ENCODE measurements around the gene NEURL3. TPM values are rescaled to one million over a fixed set of nuclear protein-coding genes. Genes with fewer than 3 reads are reported as not detected.

Gene NEURL3
- total RNA-seq, 4 donors from 2014 or later, result 0.40 TPM; not detected in 3

- intact Hi-C loops (cut with DNase I), result no loop called here
- H3K9me3 ChIP-seq, result no peaks in the 10 kb centered on the region
- no peaks in the 10 kb centered on the region for H3K27me3 ChIP-seq
- H3K27ac ChIP-seq, result no peak overlapping the region
- WGBS, 2 donors, result 91% methylated on average over 5 of the region's 5 CpGs
- H3K36me3 ChIP-seq, result peaks cover 7 to 9% of the 10 kb centered on the region in 2 donors
- H3K4me3 ChIP-seq (replicated peaks in 1 of 3), result no peak overlapping the region
- TF ChIP-seq CTCF (IDR thresholded peaks at IDR 0.05), result no peak
- TF ChIP-seq POLR2A (IDR thresholded peaks at IDR 0.05), result no peak
- no peak for DNase-seq
- no peaks in the 10 kb centered on the region for H3K4me1 ChIP-seq
Observed at GRCh38 chr2:96546321-96546720, 41.2 kb upstream of the NEURL3 start.

GRCh38 chr2:96542357-96542977 lies 37.3 kb upstream of the NEURL3 start:
- TF ChIP-seq POLR2A (IDR thresholded peaks at IDR 0.05) (no peak), CTCF (IDR thresholded peaks at IDR 0.05) (no peak)
- Histone ChIP-seq H3K36me3 (no peaks in the 10 kb centered on the region), H3K4me3 (replicated peaks in 1 of 3) (no peak overlapping the region), H3K9me3 (no peaks in the 10 kb centered on the region), H3K27ac (no peak overlapping the region), H3K27me3 (no peaks in the 10 kb centered on the region), H3K4me1 (peaks cover 13 to 24% of the 10 kb centered on the region in 2 donors)
- no peak for DNase-seq
- 93 to 94% methylated on average over 6 to 8 of the region's 8 CpGs for WGBS, 2 donors
- intact Hi-C loops (cut with DNase I), result no loop called here

GRCh38 chr2:96541398-96542152 lies 36.4 kb upstream of the NEURL3 start:
- H3K36me3 ChIP-seq, result no peaks in the 10 kb centered on the region
- 90 to 91% methylated on average over 4 of the region's 4 CpGs for whole genome bisulfite sequencing, 2 donors
- peaks cover 13 to 25% of the 10 kb centered on the region in 2 donors for H3K4me1 ChIP-seq
- no peak overlapping the region for H3K27ac ChIP-seq
- intact Hi-C loops (cut with DNase I), result no loop called here
- no peaks in the 10 kb centered on the region for H3K27me3 ChIP-seq
- no peak for DNase-seq
- H3K4me3 ChIP-seq (replicated peaks in 1 of 3), result no peak overlapping the region
- TF ChIP-seq CTCF (IDR thresholded peaks at IDR 0.05), result no peak
- H3K9me3 ChIP-seq, result no peaks in the 10 kb centered on the region

- Histone ChIP-seq H3K36me3 (no peaks in the 10 kb centered on the region), H3K4me3 (replicated peaks in 1 of 3) (no peak overlapping the region), H3K9me3 (no peaks in the 10 kb centered on the region), H3K4me1 (peaks cover 13 to 29% of the 10 kb centered on the region in 2 donors), H3K27ac (no peak overlapping the region), H3K27me3 (no peaks in the 10 kb centered on the region)
- WGBS, 2 donors, result 73 to 81% methylated on average over 5 of the region's 5 CpGs
- intact Hi-C loops (cut with DNase I), result no loop called here
- no peak for TF ChIP-seq CTCF (IDR thresholded peaks at IDR 0.05)
- TF ChIP-seq POLR2A (IDR thresholded peaks at IDR 0.05), result no peak
- no peak for DNase-seq
Observed at GRCh38 chr2:96540136-96540535, 35.0 kb upstream of the NEURL3 start.
